HepG2 (cell line): ENCODE measurements around the gene SLC8B1. TPM values are rescaled to one million over a fixed set of nuclear protein-coding genes. Genes with fewer than 3 reads are reported as not detected.

Experiments
- BRD4 ChIP-seq: sonication (generic); formaldehyde crosslinking; IDR thresholded peaks from 2 replicates; pipeline ENCODE4 v1.4.0; 2020; ENCODE audit warnings: missing genetic modification reagents
- CREB3 ChIP-seq: sonication (generic); formaldehyde crosslinking; IDR thresholded peaks from 2 replicates; pipeline ENCODE4 v1.5.0; 2020; ENCODE audit warnings: missing genetic modification reagents
- KLF12 ChIP-seq: sonication (generic); formaldehyde crosslinking; IDR thresholded peaks from 2 replicates; pipeline ENCODE4 v1.4.0; 2020; ENCODE audit warnings: missing genetic modification reagents, borderline replicate concordance
- KLF6 ChIP-seq: IDR thresholded peaks from 2 replicates; pipeline ENCODE4 v1.8.0; 2016; ENCODE audit warnings: missing biosample characterization, missing genetic modification reagents
- MAX ChIP-seq: IDR thresholded peaks from 2 replicates; pipeline ENCODE4 v1.6.1; 2012; ENCODE audit warnings: inconsistent platforms
- PHF20 ChIP-seq: sonication (generic); formaldehyde crosslinking; IDR thresholded peaks from 2 replicates; pipeline ENCODE4 v1.5.0; 2020; ENCODE audit warnings: mild to moderate bottlenecking, missing genetic modification reagents
- YY1 ChIP-seq: IDR thresholded peaks from 2 replicates; pipeline ENCODE4 v1.6.1; 2011; ENCODE audit warnings: low read length, low read depth, moderate library complexity, mild to moderate bottlenecking; ENCODE audit not compliant: insufficient read depth, insufficient replicate concordance
- ZNF143 ChIP-seq: sonication (generic); formaldehyde crosslinking; IDR thresholded peaks from 2 replicates; pipeline ENCODE4 v1.4.0; 2020; ENCODE audit warnings: missing genetic modification reagents
- ZNF558 ChIP-seq: sonication (generic); formaldehyde crosslinking; IDR thresholded peaks from 2 replicates; pipeline ENCODE4 v1.9.0; 2022; ENCODE audit warnings: mild to moderate bottlenecking, missing genetic modification reagents, borderline replicate concordance
- ZNF574 ChIP-seq: sonication (generic); formaldehyde crosslinking; IDR thresholded peaks from 2 replicates; pipeline ENCODE4 v1.4.0; 2020; ENCODE audit warnings: missing genetic modification reagents
- polyA plus RNA-seq, 8 experiments: library from polyadenylated mRNA; depleted of rRNA in 3 of 8; stranded (reverse) in 7 of 8; unstranded in 1 of 8; fragments of >200 nt; fragmentation: Illumina TruSeq in 4 of 8; extraction: Trizol in 4 of 8; gene quantifications; 2 replicates each; pipeline versions ENCODE4 v1.2.1 to v1.2.3, GENCODE V29; 2011 to 2016; ENCODE audit warnings: low read depth in 4 of 8, missing spikeins in 1 of 8, mixed read lengths in 1 of 8; ENCODE audit not compliant: insufficient read depth in 1 of 8
- total RNA-seq, 5 experiments: library from RNA; depleted of rRNA; stranded (reverse); fragments of >200 nt; fragmentation: Illumina TruSeq; extraction: Trizol; gene quantifications; 2 replicates each; pipeline ENCODE4 v1.2.3, GENCODE V29; 2016; ENCODE audit warnings: low read depth in 1 of 5
- TF ChIP-seq, protein P1 (sequence below): sonication (generic); formaldehyde crosslinking; IDR thresholded peaks from 2 replicates; pipeline ENCODE4 v1.9.0; 2021; ENCODE audit warnings: missing genetic modification reagents, borderline replicate concordance
- TF ChIP-seq, protein P2 (sequence below): sonication (generic); formaldehyde crosslinking; IDR thresholded peaks from 2 replicates; pipeline ENCODE4 v1.5.0; 2020; ENCODE audit warnings: missing genetic modification reagents, mild to moderate bottlenecking, borderline replicate concordance
- TF ChIP-seq, protein P3 (sequence below): sonication (generic); formaldehyde crosslinking; IDR thresholded peaks from 2 replicates; pipeline ENCODE4 v1.9.0; 2022; ENCODE audit warnings: low read depth, missing genetic modification reagents
- TF ChIP-seq, protein P4 (sequence below): sonication (generic); formaldehyde crosslinking; IDR thresholded peaks from 2 replicates; pipeline ENCODE4 v1.8.0; 2022; ENCODE audit warnings: missing genetic modification reagents, mild to moderate bottlenecking, moderate library complexity, borderline replicate concordance

Gene SLC8B1
- total and polyA plus RNA-seq, 2 of the 13 experiments (the other 11 are each of a cell fraction or from before 2014, with no cell fraction given), result 6.8 to 8.0 TPM

GRCh38 chr12:113334786-113335539 lies at the start of gene SLC8B1 (continued):
- TF ChIP-seq KLF6 (CRISPR knock-in tag), result 0 out of 2 replicates have a peak, but pooled peaks have one; percentile 20
- peak; percentile 30 for TF ChIP-seq YY1
- TF ChIP-seq, protein P1, sequence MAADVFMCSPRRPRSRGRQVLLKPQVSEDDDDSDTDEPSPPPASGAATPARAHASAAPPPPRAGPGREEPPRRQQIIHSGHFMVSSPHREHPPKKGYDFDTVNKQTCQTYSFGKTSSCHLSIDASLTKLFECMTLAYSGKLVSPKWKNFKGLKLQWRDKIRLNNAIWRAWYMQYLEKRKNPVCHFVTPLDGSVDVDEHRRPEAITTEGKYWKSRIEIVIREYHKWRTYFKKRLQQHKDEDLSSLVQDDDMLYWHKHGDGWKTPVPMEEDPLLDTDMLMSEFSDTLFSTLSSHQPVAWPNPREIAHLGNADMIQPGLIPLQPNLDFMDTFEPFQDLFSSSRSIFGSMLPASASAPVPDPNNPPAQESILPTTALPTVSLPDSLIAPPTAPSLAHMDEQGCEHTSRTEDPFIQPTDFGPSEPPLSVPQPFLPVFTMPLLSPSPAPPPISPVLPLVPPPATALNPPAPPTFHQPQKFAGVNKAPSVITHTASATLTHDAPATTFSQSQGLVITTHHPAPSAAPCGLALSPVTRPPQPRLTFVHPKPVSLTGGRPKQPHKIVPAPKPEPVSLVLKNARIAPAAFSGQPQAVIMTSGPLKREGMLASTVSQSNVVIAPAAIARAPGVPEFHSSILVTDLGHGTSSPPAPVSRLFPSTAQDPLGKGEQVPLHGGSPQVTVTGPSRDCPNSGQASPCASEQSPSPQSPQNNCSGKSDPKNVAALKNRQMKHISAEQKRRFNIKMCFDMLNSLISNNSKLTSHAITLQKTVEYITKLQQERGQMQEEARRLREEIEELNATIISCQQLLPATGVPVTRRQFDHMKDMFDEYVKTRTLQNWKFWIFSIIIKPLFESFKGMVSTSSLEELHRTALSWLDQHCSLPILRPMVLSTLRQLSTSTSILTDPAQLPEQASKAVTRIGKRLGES, result 0 out of 2 replicates have a peak, but pooled peaks have one; percentile 27
- TF ChIP-seq, protein P2, sequence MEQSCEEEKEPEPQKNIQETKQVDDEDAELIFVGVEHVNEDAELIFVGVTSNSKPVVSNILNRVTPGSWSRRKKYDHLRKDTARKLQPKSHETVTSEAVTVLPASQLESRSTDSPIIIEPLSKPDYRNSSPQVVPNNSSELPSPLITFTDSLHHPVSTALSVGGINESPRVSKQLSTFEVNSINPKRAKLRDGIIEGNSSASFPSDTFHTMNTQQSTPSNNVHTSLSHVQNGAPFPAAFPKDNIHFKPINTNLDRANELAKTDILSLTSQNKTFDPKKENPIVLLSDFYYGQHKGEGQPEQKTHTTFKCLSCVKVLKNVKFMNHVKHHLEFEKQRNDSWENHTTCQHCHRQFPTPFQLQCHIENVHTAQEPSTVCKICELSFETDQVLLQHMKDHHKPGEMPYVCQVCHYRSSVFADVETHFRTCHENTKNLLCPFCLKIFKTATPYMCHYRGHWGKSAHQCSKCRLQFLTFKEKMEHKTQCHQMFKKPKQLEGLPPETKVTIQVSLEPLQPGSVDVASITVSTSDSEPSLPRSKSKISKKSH, result peak; percentile 52; the same call in 1 of the 2 replicates
- peak; percentile 86 for TF ChIP-seq MAX
- TF ChIP-seq, protein P3, sequence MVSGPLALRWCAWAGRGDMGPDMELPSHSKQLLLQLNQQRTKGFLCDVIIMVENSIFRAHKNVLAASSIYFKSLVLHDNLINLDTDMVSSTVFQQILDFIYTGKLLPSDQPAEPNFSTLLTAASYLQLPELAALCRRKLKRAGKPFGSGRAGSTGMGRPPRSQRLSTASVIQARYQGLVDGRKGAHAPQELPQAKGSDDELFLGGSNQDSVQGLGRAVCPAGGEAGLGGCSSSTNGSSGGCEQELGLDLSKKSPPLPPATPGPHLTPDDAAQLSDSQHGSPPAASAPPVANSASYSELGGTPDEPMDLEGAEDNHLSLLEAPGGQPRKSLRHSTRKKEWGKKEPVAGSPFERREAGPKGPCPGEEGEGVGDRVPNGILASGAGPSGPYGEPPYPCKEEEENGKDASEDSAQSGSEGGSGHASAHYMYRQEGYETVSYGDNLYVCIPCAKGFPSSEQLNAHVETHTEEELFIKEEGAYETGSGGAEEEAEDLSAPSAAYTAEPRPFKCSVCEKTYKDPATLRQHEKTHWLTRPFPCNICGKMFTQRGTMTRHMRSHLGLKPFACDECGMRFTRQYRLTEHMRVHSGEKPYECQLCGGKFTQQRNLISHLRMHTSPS (CRISPR knock-in tag), result no peak
- peak; percentile 43; the same call in 1 of the 2 replicates for TF ChIP-seq BRD4 (CRISPR knock-in tag)
- TF ChIP-seq PHF20, result peak; percentile 68
- TF ChIP-seq ZNF558, result peak; percentile 72; the same call in 1 of the 2 replicates
- TF ChIP-seq ZNF143 (CRISPR knock-in tag), result no peak
- TF ChIP-seq, protein P4, sequence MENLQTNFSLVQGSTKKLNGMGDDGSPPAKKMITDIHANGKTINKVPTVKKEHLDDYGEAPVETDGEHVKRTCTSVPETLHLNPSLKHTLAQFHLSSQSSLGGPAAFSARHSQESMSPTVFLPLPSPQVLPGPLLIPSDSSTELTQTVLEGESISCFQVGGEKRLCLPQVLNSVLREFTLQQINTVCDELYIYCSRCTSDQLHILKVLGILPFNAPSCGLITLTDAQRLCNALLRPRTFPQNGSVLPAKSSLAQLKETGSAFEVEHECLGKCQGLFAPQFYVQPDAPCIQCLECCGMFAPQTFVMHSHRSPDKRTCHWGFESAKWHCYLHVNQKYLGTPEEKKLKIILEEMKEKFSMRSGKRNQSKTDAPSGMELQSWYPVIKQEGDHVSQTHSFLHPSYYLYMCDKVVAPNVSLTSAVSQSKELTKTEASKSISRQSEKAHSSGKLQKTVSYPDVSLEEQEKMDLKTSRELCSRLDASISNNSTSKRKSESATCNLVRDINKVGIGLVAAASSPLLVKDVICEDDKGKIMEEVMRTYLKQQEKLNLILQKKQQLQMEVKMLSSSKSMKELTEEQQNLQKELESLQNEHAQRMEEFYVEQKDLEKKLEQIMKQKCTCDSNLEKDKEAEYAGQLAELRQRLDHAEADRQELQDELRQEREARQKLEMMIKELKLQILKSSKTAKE (CRISPR knock-in tag), result peak; percentile 26; the same call in 1 of the 2 replicates
- TF ChIP-seq CREB3 (CRISPR knock-in tag), result peak; percentile 84; the same call in 1 of the 2 replicates
- TF ChIP-seq ZNF574 (CRISPR knock-in tag), result peak; percentile 69; the same call in 1 of the 2 replicates
- TF ChIP-seq KLF12 (CRISPR knock-in tag), result peak; percentile 81
